GF-D8 (cell line): ENCODE measurements around the gene SLC5A9.
"Not testable (repeated sequence)": the region's sequence is repeated elsewhere in the genome, so short reads cannot be mapped to it uniquely, and the experiment has no call there.

Source experiments
- DNase-seq: peaks from one replicate; lab custom pipeline; 2025; lab: John Stamatoyannopoulos, UW

The SLC5A9 gene

DNA sequence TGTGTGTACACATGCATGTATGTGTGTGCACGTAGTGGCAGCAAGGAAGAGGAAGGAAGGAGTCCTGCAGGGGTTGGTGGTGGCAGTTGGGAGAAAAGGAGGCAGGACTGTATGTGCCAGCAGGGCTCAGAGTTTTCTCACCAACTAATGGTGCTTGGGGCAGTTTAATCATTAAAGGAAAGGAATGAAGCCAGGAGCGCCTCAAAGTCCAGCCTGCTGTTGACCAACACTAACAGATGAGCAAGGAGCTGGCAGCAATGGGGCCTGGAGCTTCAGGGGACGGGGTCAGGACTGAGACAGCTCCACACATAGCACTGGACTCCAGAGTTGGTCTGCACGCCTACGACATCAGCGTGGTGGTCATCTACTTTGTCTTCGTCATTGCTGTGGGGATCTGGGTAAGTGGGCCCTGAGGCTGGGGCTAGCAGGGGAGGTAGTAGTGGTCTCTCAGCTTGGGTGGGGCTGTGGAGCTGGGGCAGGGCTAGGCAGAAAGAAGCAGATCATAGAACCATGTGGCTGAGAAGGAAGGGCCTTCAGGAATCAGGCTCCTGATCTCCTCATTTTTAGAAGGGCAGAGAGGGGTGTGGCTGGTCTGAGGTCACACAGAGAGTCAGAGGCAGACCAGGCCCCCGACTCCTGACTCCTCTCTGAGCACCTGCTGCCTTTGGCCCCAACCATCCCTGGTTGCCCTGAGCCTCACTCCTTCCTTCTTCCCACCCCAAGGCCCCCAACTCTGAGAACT is at the start of gene SLC5A9:
Gene SLC5A9, plus strand, starts transcription at position 216 of the 742 bp plus-strand sequence. Its CDS starts 21 bp downstream, at position 237.
- DNase-seq: no peak

DNA sequence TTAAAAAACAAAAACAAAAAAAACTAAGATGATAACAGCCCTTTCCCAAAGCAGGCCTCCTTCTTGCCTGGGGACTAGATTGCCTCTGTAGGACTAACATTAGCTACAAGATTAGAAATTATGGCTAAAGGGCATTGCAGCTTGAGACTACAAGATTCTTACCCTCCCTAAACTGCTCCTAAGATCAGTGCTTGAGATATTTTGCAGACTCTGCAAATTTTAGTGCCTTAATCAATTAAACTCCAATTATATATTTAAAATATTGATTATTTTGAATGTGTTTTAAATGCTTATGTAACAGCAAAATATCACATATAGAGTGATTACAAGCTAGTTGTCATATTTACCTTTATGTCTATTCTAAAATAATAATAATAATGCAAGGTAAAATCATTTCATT is 47.4 kb upstream of the SLC5A9 start:
- DNase-seq: no peak

- no peak for DNase-seq
Measured at GRCh38 chr1:48177257-48177656, 45.3 kb upstream of the SLC5A9 start.

DNA sequence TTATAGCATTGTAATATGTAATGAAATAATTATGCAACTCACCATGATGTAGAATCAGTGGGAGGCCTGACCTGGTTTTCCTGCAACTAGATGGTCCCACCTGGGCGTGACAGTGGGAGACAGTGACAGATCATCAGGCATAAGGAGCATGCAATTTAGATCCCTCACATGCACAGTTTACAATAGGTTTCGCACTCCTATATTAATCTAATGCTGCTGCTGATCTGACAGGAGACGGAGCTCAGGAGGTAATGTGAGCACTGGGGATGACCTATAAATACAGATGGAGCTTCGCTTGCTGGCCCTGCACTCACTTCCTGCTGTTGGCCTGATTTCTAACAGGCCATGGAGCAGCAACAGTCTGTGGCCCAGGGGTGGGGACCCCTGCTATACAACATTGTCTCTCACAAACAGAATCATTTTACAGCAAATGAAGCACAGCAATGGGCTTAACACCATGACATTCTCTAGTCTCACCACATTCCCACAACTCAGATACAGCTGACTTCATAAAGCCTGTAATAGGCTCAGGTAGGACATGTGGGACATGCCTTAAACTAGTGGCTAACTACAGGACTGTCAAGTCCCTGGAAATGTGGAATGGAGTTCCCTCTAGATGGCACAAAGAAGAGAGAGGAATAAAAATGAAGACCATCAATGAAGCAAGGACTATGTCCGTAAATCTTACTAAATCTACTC is 40.7 kb upstream of the SLC5A9 start:
- no peak for DNase-seq

DNA sequence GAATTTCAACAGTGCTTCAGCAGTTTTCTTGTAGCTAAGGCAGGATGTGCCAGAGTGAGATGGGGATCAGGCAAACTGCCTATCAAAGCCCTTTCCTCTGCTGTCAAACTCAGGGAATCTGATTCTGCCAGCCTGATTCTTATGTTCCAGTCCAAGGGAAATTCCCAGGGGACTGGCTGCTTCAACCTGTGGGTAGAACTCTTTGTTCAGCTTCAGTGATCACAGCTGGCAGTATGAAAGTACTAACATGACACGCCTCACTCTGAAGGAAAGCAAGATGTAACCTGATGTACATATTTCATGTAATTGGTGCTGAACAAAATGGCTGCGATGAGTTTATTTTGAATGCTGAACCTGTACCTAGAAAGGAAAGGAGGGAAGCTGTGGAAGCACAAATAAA is 40.1 kb upstream of the SLC5A9 start:
- DNase-seq: no peak

GRCh38 chr1:48186306-48186839 is 36.1 kb upstream of the SLC5A9 start:
- DNase-seq: no peak

DNA sequence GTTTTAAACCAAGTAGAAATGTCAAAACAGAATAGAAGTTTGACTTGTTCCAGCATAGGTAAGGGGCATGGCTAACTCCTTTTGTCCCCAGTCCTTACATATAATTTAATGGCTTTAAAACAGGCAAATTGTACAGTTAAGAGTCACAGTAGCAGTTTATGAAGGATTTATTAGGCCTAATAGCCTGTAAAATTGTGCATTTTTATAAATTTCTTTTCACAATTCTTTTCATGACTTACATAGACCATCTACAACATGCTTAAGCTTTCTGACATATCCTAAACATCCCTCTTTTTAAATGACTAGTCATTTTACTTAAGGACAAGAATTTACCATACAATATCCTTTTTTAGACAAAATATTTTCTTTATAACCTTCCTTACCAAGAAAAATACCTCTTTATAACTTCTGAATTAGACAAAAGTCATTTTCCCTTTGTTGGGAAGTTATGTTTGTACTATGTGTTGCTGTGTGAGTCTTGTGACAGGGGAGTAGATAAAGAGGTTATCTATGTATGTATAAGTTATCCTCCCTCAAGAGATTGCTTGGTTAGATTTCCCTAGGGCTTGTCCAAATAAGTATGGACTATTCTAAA is 34.5 kb upstream of the SLC5A9 start:
- no peak for DNase-seq

DNA sequence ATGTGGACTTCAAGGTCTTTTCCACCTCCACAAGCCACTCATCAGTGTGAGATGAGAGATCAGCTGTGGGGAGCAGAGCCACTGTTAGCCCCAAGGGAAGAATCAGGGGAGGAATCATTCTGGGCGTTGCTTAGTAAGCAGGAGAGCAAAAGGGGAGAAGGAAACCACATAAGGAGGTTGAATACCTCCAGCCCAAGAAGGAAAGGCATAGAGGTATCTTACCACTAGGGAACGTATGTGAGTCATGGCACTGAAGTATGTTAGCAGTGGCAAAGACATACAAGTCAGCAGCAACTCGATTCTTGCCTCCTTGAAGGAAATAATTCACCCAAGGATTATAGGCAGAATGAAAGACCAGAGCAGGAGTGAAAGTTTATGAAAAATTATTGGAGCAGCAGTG is 31.6 kb upstream of the SLC5A9 start:
- no peak for DNase-seq

DNA sequence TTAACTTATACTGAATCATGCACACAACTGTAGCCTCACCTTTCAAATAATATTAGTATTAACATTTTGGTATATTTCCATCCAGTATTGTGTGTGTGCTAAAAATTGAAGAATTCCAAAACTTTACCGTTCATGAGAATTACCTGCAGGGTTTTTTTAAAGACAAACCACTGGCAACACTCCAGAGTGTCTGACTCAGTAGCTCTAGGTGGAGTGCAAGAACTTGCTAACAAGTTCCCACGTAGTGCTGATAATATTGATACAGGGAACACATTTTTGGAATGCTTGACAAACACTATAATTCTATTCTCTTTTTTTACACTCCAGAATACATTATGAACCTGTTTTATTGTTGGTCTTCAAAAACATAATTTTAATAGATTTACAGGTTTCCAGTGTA is 27.7 kb upstream of the SLC5A9 start:
- no peak for DNase-seq

GRCh38 chr1:48196237-48196636 is 26.3 kb upstream of the SLC5A9 start:
- no peak for DNase-seq

DNA sequence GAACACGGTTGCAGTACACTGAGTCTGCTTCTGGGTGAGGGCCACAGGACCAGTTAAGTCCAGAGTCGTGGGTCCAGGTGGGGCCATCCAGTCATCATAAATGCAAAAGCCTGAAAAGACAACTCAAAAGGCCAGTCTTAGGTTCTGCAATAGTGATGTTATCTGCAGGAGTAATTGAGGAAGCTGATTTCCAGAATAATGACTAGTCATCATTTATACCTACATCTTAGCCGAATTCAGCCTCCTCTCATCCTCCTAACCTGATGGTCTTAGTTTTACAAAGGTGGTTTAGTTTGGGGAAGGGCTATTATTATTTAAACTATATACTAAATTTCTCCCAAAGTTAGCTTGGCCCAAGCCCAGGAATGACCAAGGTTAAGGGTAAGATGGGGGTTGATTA is 23.5 kb upstream of the SLC5A9 start:
- no peak for DNase-seq

- DNase-seq: no peak
Measured at GRCh38 chr1:48200166-48200900, 22.2 kb upstream of the SLC5A9 start.

GRCh38 chr1:48202030-48202752 is 20.3 kb upstream of the SLC5A9 start:
- DNase-seq: no peak

DNA sequence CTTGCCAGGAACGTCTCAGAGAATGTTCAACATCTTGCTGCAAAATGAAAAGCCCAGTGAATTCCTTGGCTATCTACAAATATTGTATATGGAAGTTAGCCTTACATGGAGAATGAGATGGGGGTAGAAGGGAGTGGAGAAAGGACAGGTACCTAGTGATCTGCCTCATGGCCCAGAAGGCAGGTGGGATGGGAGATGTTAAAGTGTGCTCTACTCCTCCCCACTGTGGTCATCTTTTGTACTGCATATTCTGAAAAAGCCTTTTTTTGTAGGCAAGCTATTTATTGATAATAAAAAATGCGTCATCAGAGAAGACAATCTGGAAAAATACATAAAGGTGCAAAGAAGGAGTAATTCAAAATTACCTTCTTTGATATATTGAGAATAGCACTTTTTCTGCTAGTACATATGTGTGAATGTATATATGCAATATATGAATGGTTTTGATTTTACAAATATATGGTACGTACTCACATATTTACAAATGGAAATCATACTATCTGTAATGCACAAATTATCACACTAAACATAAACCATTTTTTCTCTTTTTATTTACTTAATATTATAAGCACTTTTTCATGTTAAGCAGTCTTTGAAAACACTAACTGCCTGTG is 19.1 kb upstream of the SLC5A9 start:
- no peak for DNase-seq

DNA sequence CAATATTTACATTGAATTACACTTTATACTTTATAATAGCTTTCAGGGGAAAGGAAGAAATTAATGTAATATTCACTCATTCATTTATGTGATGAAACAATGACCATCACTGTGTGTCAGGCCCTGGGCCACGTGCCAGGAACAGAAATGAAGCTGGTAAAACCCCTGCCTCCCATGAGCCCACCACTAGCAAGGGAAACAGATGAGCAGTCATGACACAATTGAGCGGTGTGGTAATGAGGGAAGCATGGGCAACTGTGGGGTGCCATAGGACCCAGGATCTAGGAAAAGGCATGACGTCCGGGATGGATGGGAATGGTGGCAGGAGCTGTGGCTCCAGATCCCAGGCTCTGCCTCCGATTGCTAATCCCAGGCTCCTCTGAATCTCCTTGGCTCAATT is 17.0 kb upstream of the SLC5A9 start:
- no peak for DNase-seq

DNA sequence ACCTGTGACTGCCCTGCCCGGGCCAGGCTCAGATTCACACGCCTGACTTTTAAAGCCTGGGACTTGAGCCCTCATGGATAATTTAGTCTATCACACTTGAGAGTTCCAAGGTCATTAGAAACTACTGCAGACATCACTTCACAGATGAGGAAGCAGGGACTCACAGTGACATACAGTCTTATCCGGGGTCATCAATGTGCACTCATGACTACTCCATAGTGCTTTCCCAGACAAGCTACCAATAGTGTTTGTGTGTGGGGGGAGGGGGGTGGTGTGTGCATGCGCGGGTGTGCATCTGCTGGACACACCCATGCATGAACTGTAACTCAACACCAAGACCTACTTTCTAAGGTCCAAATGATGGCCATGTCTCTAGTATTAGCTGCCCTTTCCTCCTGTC is 16.1 kb upstream of the SLC5A9 start:
- no peak for DNase-seq

- DNase-seq: no peak
Measured at GRCh38 chr1:48207131-48207530, 15.4 kb upstream of the SLC5A9 start.

GRCh38 chr1:48207536-48208075 is 14.9 kb upstream of the SLC5A9 start:
- no peak for DNase-seq

GRCh38 chr1:48208251-48208650 is 14.3 kb upstream of the SLC5A9 start:
- no peak for DNase-seq

DNA sequence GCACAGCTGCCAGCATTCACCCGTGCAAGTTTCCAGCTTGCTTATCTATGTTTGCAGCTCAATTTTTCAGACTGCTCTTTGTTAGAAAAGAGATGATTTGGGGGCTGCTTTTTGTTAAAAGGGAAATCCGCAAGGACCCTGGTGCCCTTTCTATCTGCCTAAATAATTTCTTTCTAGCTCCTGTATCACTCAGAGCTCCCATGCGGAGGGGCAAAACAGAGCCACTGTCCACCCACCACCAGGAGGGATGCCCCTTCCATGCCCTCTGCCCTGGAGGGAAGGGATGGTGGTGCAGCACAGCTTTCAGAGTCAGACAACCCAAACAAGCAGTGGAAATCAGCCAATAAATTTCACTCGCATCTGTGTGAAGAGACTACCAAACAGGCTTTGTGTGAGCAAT is 13.9 kb upstream of the SLC5A9 start:
- no peak for DNase-seq

GRCh38 chr1:48213462-48213861 is 9.1 kb upstream of the SLC5A9 start:
- not testable (repeated sequence) for DNase-seq
